ENCODE measurements around the gene SCN10A. TPM values are rescaled to one million over a fixed set of nuclear protein-coding genes. Genes with fewer than 3 reads are reported as not detected.

The SCN10A gene
- total and polyA plus RNA-seq, 3 donors from 2014 or later: 0.19 to 0.53 (median 0.24) TPM

DNA sequence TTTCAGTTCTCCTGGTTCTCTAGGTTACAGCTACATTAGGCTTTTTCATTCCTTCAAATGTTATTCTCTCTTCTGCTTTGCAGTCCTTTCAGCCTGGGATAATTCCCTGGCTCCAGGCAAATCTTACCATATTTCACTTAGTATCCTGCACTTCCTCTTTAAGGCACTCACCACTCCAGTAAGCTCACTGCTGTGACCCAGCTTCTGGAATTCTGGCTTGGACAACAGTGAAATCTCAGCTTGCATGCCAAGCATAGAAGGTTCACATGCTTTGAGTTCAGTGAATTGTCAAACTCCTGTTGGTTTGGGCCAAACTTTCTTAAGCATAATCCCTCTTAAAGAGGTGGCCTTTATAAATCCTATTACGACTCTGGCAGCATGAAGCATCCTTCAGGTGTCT, 69.4 kb downstream of the SCN10A start:
- intact Hi-C loops (cut with DNase I; ENCODE audit: low total_unique reads): no loop called here
- WGBS, 2 donors: 78 to 89% methylated on average over 1 of the region's 1 CpG

DNA sequence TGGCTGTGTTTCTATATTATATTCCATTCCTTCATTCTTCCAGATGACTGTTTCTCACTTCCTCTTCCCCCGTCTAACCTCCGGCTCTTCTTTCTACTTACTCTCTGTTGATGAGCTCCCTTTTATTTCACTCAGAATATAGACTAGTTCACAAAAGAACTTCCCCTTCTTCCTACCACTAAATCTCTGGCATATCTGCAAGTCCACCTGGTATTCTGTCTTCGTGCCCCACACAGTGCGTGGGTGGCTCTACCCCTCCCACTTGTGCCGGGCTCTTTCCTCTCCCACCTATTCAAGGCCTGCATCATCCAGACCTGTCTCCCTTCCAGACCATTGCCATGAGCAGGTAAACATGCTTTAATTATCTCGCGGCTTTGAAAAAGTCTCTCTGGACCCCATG, 73.0 kb downstream of the SCN10A start:
- TF ChIP-seq, protein P1, sequence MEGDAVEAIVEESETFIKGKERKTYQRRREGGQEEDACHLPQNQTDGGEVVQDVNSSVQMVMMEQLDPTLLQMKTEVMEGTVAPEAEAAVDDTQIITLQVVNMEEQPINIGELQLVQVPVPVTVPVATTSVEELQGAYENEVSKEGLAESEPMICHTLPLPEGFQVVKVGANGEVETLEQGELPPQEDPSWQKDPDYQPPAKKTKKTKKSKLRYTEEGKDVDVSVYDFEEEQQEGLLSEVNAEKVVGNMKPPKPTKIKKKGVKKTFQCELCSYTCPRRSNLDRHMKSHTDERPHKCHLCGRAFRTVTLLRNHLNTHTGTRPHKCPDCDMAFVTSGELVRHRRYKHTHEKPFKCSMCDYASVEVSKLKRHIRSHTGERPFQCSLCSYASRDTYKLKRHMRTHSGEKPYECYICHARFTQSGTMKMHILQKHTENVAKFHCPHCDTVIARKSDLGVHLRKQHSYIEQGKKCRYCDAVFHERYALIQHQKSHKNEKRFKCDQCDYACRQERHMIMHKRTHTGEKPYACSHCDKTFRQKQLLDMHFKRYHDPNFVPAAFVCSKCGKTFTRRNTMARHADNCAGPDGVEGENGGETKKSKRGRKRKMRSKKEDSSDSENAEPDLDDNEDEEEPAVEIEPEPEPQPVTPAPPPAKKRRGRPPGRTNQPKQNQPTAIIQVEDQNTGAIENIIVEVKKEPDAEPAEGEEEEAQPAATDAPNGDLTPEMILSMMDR (IDR thresholded peaks at IDR 0.05): no peak
- TF ChIP-seq POLR2A (IDR thresholded peaks at IDR 0.05): no peak
- Histone ChIP-seq H3K4me1 (no peaks in the 10 kb centered on the region), H3K4me3 (no peak overlapping the region), H3K27ac (no peak overlapping the region), H3K36me3 (ENCODE audit: low read depth, missing control alignments) (no peaks in the 10 kb centered on the region), H3K9me3 (no peaks in the 10 kb centered on the region), H3K27me3 (no peaks in the 10 kb centered on the region)
- no peak for DNase-seq
- WGBS, 2 donors: 67 to 69% methylated on average over 7 of the region's 7 CpGs
- intact Hi-C loops (cut with DNase I; ENCODE audit: low total_unique reads): no loop called here

More for the DNA sequence above, 69.4 kb downstream of the SCN10A start:
- H3K4me3 ChIP-seq: no peak overlapping the region
- H3K27me3 ChIP-seq: no peaks in the 10 kb centered on the region
- TF ChIP-seq, protein P1 (IDR thresholded peaks at IDR 0.05): no peak
- no peak overlapping the region for H3K27ac ChIP-seq
- no peaks in the 10 kb centered on the region for H3K9me3 ChIP-seq
- DNase-seq: no peak
- no peaks in the 10 kb centered on the region for H3K4me1 ChIP-seq
- no peaks in the 10 kb centered on the region for H3K36me3 ChIP-seq (ENCODE audit: low read depth, missing control alignments)

DNA sequence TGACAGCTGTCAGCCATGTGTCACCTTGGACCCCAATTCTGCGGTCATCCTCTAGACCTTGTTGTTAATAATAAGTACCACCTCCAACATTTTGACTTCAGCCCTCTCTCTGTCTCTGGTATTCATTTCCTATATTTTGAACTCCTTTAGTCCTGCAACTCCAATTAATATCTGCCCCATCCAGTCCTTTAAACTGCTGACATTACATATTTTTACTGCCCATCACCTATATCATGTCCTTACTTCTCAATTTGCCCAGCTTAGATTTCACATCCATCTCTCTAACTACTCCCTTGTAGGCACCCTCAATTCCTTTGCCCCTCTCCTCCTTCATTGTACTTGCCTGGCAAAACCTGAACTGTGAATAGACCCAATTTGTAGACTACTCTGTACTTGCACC, 73.5 kb downstream of the SCN10A start:
- Histone ChIP-seq H3K4me3 (no peak overlapping the region), H3K4me1 (no peaks in the 10 kb centered on the region), H3K36me3 (ENCODE audit: low read depth, missing control alignments) (no peaks in the 10 kb centered on the region), H3K27me3 (no peaks in the 10 kb centered on the region), H3K9me3 (no peaks in the 10 kb centered on the region), H3K27ac (no peak overlapping the region)
- DNase-seq: no peak
- WGBS, 2 donors: 100% methylated on average over 1 of the region's 1 CpG
- no peak for TF ChIP-seq POLR2A (IDR thresholded peaks at IDR 0.05)
- TF ChIP-seq, protein P1 (IDR thresholded peaks at IDR 0.05): no peak
- intact Hi-C loops (cut with DNase I; ENCODE audit: low total_unique reads): no loop called here

DNA sequence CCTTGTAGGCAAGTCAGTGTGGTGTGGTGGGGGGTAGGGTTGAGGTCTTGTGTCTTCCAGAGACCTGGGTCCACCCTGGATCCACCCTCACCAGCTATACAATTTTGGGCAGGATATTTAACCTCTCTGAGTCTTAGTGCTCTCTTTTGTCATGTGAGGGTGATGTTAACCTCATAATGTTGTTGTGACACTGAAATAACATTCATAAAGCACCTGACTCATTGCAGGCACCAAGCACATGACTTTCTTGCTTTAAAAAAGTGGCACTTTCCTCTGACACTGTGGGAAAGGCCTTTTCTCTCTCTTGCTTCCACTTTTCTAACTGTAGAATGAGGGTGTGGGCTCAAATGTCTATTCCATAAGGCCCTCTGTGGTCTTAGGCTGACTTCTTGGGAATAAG, 75.5 kb downstream of the SCN10A start:
- H3K4me3 ChIP-seq: no peak overlapping the region
- DNase-seq: no peak
- H3K36me3 ChIP-seq (ENCODE audit: low read depth, missing control alignments): no peaks in the 10 kb centered on the region
- H3K27ac ChIP-seq: no peak overlapping the region
- H3K27me3 ChIP-seq: no peaks in the 10 kb centered on the region
- no peaks in the 10 kb centered on the region for H3K9me3 ChIP-seq
- intact Hi-C loops (cut with DNase I; ENCODE audit: low total_unique reads): no loop called here
- H3K4me1 ChIP-seq: no peaks in the 10 kb centered on the region
- TF ChIP-seq, protein P1 (IDR thresholded peaks at IDR 0.05): no peak
- TF ChIP-seq POLR2A (IDR thresholded peaks at IDR 0.05): no peak

DNA sequence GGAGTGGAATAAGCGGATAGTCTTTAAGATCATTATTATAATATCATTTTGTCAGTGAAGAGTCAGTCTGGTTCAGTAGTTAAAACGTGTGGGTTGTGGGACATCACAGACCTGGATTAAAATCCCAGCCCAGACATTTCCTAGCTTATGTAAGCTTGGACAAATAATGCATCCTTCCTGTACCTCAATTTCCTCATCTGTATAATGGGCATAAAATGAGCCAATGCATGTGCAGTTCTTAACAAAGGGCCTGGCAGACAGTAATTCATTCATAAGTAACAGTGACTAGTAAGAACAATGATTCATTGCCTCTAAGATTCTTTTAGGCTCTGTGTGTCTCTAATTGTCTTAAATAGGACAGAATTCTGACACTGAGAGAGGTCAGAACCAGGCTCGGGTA, 76.1 kb downstream of the SCN10A start:
- Histone ChIP-seq H3K27me3 (no peaks in the 10 kb centered on the region), H3K4me1 (no peaks in the 10 kb centered on the region), H3K4me3 (no peak overlapping the region), H3K36me3 (ENCODE audit: low read depth, missing control alignments) (no peaks in the 10 kb centered on the region), H3K27ac (no peak overlapping the region), H3K9me3 (no peaks in the 10 kb centered on the region)
- DNase-seq: no peak
- WGBS, 2 donors: 70 to 74% methylated on average over 3 of the region's 3 CpGs
- TF ChIP-seq, protein P1 (IDR thresholded peaks at IDR 0.05): no peak
- TF ChIP-seq POLR2A (IDR thresholded peaks at IDR 0.05): no peak
- intact Hi-C loops (cut with DNase I; ENCODE audit: low total_unique reads): no loop called here
